Measurements from ENCODE around the gene NMS. TPM values are rescaled to one million over a fixed set of nuclear protein-coding genes. Genes with fewer than 3 reads are reported as not detected.

Gene NMS
- total RNA-seq, 6 experiments from 2014 or later, result not detected

GRCh38 chr2:100494712-100495111 is 24.4 kb downstream of the NMS start:
- H3K4me3 ChIP-seq, result no peak overlapping the region
- TF ChIP-seq POLR2A (IDR thresholded peaks at IDR 0.05), result no peak
- no peak for TF ChIP-seq CTCF (IDR thresholded peaks at IDR 0.05)
- 62% methylated on average over 6 of the region's 6 CpGs for WGBS (ENCODE audit: insufficient coverage, low coverage, low lambda C conversion rate, missing lambda C conversion rate)
- no peaks in the 10 kb centered on the region for H3K9me3 ChIP-seq
- ATAC-seq (no peak), DNase-seq (no peak)
- no peaks in the 10 kb centered on the region for H3K27me3 ChIP-seq
- H3K4me1 ChIP-seq, result no peaks in the 10 kb centered on the region
- no peak overlapping the region for H3K27ac ChIP-seq
- intact Hi-C loops (cut with DNase I), result no loop called here
- no peaks in the 10 kb centered on the region for H3K36me3 ChIP-seq

- H3K36me3 ChIP-seq, result no peaks in the 10 kb centered on the region
- no peaks in the 10 kb centered on the region for H3K9me3 ChIP-seq
- TF ChIP-seq CTCF (IDR thresholded peaks at IDR 0.05), result no peak
- no peak for TF ChIP-seq POLR2A (IDR thresholded peaks at IDR 0.05)
- 54% methylated on average over 2 of the region's 2 CpGs for WGBS (ENCODE audit: insufficient coverage, low coverage, low lambda C conversion rate, missing lambda C conversion rate)
- DNase-seq, result no peak
- H3K4me1 ChIP-seq, result no peaks in the 10 kb centered on the region
- H3K4me3 ChIP-seq, result no peak overlapping the region
- no peaks in the 10 kb centered on the region for H3K27me3 ChIP-seq
- ATAC-seq, result no peak
- H3K27ac ChIP-seq, result no peak overlapping the region
- intact Hi-C loops (cut with DNase I), result no loop called here
Observed at GRCh38 chr2:100502782-100503181, 32.5 kb downstream of the NMS start.

GRCh38 chr2:100504542-100504941 is 34.3 kb downstream of the NMS start:
- DNase-seq, result no peak
- TF ChIP-seq POLR2A (IDR thresholded peaks at IDR 0.05) (no peak), CTCF (IDR thresholded peaks at IDR 0.05) (no peak)
- Histone ChIP-seq H3K27me3 (no peaks in the 10 kb centered on the region), H3K4me3 (no peak overlapping the region), H3K36me3 (no peaks in the 10 kb centered on the region), H3K9me3 (no peaks in the 10 kb centered on the region), H3K27ac (no peak overlapping the region), H3K4me1 (no peaks in the 10 kb centered on the region)
- no peak for ATAC-seq
- intact Hi-C loops (cut with DNase I), result no loop called here

GRCh38 chr2:100509066-100509465 is 38.8 kb downstream of the NMS start:
- ATAC-seq, result no peak
- H3K9me3 ChIP-seq, result no peaks in the 10 kb centered on the region
- H3K36me3 ChIP-seq, result no peaks in the 10 kb centered on the region
- intact Hi-C loops (cut with DNase I), result no loop called here
- no peak for DNase-seq
- H3K27ac ChIP-seq, result no peak overlapping the region
- H3K4me3 ChIP-seq, result no peak overlapping the region
- no peaks in the 10 kb centered on the region for H3K4me1 ChIP-seq
- 71% methylated on average over 7 of the region's 7 CpGs for WGBS (ENCODE audit: insufficient coverage, low coverage, low lambda C conversion rate, missing lambda C conversion rate)
- no peaks in the 10 kb centered on the region for H3K27me3 ChIP-seq
- TF ChIP-seq CTCF (IDR thresholded peaks at IDR 0.05) (no peak), POLR2A (IDR thresholded peaks at IDR 0.05) (no peak)

GRCh38 chr2:100513650-100514049 is 43.4 kb downstream of the NMS start:
- intact Hi-C loops (cut with DNase I), result no loop called here
- Histone ChIP-seq H3K4me1 (no peaks in the 10 kb centered on the region), H3K27ac (no peak overlapping the region), H3K9me3 (no peaks in the 10 kb centered on the region), H3K27me3 (no peaks in the 10 kb centered on the region), H3K4me3 (no peak overlapping the region), H3K36me3 (no peaks in the 10 kb centered on the region)
- no peak for DNase-seq
- whole genome bisulfite sequencing (ENCODE audit: insufficient coverage, low coverage, low lambda C conversion rate, missing lambda C conversion rate), result 34% methylated on average over 4 of the region's 4 CpGs
- TF ChIP-seq POLR2A (IDR thresholded peaks at IDR 0.05), result no peak
- no peak for TF ChIP-seq CTCF (IDR thresholded peaks at IDR 0.05)
- ATAC-seq, result no peak
